Adipose tissue (tissue), 3 donors: Measurements from ENCODE around the gene ACBD6. TPM values are rescaled to one million over a fixed set of nuclear protein-coding genes. Genes with fewer than 3 reads are reported as not detected.

Experiments
- H3K27ac ChIP-seq: one replicate; pipeline ENCODE4 v1.5.1; 2013; ENCODE audit warnings: low read depth, low read length
- WGBS, 3 donors: extraction: QIAGEN DNeasy Blood & Tissue Kit; methylation state at CpG; one replicate each; pipeline ENCODE4 v1.1.7; 2013; 5-methylcytosine and 5-hydroxymethylcytosine counted together
- polyA plus RNA-seq, 3 donors: library from polyadenylated mRNA; stranded (reverse); fragments of 200-250 nt; gene quantifications; one replicate each; pipeline ENCODE4 v1.2.3, GENCODE V29; 2013
- donor health status: healthy with polysubstance abuse.
- donor health status: Bipolar disorder and iron deficiency.
- donor health status: healthy.

The ACBD6 gene
- polyA plus RNA-seq, 3 donors, result 17.9 to 27.4 (median 23.4) TPM

DNA sequence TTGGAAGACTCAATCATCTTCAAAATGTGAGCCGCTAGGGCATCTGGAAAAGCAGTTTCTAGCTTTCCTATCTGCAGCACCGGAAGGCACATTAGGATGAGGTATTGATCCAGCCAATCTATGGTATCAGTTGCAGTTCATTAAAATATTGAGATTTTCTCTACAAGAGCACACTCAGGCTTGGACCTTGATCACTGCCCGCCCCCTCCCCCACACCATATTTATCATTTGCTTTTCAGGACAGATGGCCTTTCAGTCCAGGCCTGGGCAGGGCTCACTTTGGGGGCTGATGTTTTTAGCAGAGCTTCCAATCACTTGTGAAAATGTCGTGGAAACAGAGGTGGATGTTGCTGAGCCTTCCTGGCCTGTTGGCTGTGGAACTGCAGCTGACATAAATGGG is 254.8 kb downstream of the ACBD6 start:
- H3K27ac ChIP-seq, result no peak overlapping the region
- WGBS, 3 donors, result 76 to 88% (median 86%) methylated on average over 4 of the region's 4 CpGs

DNA sequence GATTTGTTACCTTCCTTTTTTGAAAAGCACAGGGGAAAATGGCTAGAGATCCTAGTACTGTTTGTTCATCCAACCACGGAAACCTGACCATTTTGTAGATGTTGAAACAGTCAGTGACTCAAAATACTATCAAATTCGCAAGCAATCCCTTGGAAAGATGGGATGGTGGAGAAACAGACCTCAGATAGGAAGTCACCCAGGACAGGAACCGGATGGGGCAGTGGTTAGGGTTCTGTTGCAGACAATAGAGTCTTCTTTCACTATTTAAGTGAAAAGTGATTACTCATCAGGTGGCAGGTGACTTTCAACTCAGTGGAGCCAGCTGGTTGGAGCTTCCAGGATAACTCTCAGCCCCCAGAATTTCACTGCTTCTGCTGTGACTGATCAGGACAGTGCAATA is 255.3 kb downstream of the ACBD6 start:
- no peak overlapping the region for H3K27ac ChIP-seq
- 50 to 86% (median 58%) methylated on average over 3 of the region's 3 CpGs for WGBS, 3 donors

DNA sequence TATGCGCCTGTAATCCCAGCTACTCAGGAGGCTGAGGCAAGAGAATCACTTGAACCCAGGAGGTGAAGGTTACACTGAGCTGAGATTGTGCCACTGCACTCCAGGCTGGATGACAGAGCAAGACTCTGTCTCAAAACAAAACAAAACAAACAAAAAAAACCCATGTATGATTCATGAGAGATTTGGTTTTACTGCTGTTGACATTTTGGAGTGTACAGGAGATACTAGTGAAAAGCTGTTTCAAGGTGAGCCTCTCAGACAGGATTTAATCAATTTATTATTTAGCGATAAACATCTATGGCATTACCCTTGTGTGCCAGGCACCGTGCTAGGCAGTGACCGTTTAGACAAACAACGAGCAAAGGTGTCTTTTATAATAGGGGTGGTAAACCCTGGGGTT is 255.8 kb downstream of the ACBD6 start:
- WGBS, 3 donors, result 87 to 90% (median 88%) methylated on average over 5 of the region's 5 CpGs
- H3K27ac ChIP-seq, result no peak overlapping the region

DNA sequence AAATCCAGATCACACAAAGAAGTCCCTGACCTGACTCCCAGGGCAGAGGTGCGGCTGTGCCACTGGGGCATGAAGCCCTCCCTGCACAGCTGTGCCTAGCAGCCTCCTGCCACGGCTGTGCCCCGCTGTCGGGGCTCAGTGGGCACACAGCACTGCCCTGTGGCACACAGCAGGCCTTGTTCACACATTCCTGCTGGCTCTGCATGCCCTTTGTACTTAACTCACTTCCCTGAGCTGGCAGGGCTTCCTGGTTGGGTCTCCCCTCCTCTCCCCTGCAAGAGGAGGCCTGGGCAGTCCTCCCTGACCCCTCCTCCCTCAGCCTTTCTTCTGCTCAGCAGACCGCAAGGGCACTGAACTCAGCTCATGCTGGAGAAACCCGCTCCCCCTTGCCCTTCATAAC is 257.5 kb downstream of the ACBD6 start:
- 84 to 93% (median 87%) methylated on average over 6 of the region's 6 CpGs for WGBS, 3 donors
- H3K27ac ChIP-seq, result no peak overlapping the region

DNA sequence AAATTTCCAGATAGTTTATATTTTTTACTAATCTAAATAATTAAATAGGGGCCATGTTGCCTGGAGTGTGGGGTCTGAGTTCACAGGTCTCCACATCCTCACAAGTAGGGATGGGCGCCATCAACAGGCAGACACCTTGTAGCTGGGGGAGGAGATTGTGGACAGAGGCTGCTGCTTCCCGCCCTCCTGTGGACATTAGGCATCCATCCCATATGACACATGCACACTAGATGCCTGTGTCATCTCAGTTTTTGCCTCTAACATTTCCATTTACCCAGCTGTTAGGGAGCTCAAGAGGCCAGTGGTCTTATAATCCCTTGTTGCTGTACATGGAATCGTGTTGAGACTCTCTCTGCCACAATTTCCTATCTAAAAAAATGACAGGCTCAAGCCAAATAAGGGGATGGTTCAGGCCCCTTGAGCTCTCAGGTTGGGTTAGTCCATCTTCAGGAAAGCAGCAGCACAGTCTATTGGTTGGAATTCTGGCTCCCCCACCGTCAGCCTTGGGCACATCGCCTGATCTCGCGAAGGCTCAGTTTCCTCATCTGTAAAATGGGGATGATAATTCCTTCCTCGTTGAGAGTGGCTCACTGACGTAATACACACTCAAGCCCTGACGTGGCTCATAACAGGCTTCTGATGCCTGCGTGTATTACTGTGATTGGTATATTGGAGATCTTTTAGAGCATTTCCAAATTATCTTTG is 258.7 kb downstream of the ACBD6 start:
- H3K27ac ChIP-seq, result no peak overlapping the region
- 87 to 89% (median 88%) methylated on average over 11 of the region's 11 CpGs for WGBS, 3 donors

DNA sequence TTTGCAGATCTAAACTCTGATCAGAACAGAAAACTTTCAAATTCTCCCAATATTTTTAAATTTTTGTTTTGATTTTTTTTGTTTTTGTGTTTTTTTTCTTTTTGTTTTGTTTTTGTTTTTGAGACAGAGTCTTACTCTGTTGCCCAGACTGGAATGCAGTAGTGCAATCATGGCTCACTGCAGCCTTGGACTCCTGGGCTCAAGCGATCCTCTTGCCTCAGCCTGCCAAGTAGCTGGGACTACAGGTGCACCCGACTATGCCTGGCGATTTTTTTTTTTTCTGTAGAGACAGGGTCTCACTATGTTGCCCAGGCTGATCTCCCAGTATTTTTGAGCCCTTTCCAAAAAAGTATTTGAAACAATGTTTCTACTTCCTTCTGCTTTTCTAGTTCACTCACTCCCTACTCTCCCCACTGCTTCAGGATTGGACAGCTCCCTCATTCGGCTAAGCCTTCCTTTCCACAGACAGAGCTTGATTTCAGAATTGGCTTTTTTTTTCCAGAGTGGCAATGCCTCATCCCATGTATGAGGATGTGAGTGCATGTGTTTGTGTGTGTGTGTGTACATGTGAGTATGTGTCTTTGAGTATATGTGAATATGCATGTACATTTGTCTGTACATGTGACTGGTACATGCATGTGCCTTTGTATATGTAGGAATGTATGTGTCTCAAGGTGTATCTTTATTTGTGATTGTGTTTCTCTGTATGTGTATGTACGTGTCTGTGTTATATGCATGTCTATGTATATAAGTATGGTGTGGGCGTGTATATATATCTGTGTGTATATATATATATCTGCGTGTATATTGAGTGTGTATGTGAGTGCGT is 260.4 kb downstream of the ACBD6 start:
- WGBS, 3 donors, result 61 to 70% (median 70%) methylated on average over 8 of the region's 8 CpGs
- no peak overlapping the region for H3K27ac ChIP-seq

DNA sequence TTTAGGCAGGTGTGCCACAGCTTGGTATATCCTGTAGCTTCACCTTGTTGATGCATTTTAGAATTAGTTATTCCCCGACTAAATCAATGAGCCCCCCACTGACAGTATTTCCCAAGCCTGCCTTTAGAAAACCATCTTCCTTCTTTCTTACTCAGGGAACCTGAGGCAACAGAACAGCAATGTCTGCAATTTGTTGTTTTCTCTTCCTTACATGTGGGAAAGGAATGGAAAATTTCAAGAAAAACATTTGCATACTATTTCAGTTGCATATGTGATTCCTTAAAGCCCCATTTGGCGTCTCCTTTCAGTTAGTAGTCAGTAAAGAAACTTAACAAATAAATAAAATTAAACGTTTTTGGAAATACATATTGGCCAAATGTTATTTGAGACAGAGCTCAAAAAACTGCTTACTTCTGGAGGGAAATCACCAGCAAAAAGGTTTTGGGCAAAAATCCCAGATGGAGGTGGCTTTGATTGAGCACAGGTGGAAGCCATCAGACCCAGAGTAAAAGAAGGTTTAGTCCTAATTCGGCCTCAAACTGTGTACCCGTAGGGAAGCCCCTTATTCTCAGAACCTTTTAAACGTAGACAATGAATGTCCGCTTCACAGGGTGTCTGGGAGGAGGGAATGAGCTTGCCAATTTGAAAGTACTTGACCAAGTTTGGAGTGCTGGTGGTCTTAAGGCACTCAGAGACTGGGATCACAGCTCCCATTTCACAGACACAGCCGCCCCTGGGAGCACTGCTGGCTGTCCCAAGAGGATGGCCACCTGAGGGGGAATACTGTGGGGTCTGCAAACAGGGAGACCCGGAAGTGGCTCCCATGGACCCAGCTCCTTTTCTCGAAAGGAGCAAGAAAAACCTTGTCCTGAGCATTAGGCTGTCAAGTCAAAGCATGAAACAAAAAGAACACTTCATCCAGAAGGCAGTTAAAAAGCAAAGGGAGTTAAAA is 263.0 kb downstream of the ACBD6 start:
- 12 to 19% (median 13%) methylated on average over 10 of the region's 10 CpGs for WGBS, 3 donors
- H3K27ac ChIP-seq, result no peak overlapping the region

DNA sequence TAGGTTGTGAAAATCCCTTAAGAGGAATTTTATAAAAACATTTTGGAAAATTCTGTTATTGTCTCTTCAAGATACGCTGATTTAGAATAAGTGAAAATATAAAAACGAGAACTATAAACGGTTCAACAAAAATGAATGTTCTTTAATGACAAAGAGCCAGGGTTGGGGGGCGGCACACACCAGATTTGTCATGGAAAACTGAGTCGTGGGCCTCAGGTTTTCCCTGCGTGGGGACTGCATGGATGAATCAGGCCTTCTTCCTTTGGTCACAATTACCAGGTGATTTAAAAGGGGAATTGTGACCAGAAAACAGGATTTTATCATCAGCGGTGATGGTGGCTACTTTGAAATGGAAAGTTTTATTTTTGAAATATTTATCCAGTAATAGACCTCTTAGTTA is 263.7 kb downstream of the ACBD6 start:
- 16 to 36% (median 23%) methylated on average over 7 of the region's 7 CpGs for WGBS, 3 donors
- H3K27ac ChIP-seq, result no peak overlapping the region

Other genes starting within 250 kb of the ACBD6 start
- not detected for gene OVAAL, start 56.4 kb upstream of the ACBD6 start, polyA plus RNA-seq
- 1 to 10 TPM; 3.6 to 5.4 (median 5.1) TPM for gene XPR1, start 129.4 kb upstream of the ACBD6 start, polyA plus RNA-seq